ACC112 (cell line): ENCODE results near the gene SPG21.

Experiments
- H2AFZ ChIP-seq: fragments of 200-600 bp; sonication (generic); one replicate; pipeline ENCODE4 v1.6.0; 2017; ENCODE audit warnings: antibody characterized with exemption, low read length; ENCODE audit not compliant: unreplicated experiment
- H3K27ac ChIP-seq: fragments of 200-600 bp; sonication (generic); 2 replicates; pipeline ENCODE4 v1.5.1; 2014; ENCODE audit warnings: low read depth, mild to moderate bottlenecking, antibody characterized with exemption, low read length, moderate library complexity
- H3K27me3 ChIP-seq: fragments of 200-600 bp; sonication (generic); 2 replicates; pipeline ENCODE4 v1.6.1; 2014; ENCODE audit warnings: mild to moderate bottlenecking, antibody characterized with exemption, low read length, moderate library complexity, mixed read lengths; ENCODE audit not compliant: insufficient read depth
- H3K36me3 ChIP-seq: fragments of 200-600 bp; sonication (generic); 2 replicates; pipeline ENCODE4 v1.6.1; 2016; ENCODE audit warnings: mild to moderate bottlenecking, antibody characterized with exemption, low read length, moderate library complexity, mixed read lengths; ENCODE audit not compliant: insufficient read depth
- H3K4me1 ChIP-seq: fragments of 200-600 bp; sonication (generic); one replicate; pipeline ENCODE4 v1.6.1; 2016; ENCODE audit warnings: low read length, mixed read lengths; ENCODE audit not compliant: insufficient read depth, unreplicated experiment, control insufficient read depth
- H3K4me3 ChIP-seq: fragments of 200-600 bp; sonication (generic); 2 replicates; pipeline ENCODE4 v1.5.1; 2014; ENCODE audit warnings: mild to moderate bottlenecking, low read depth, low read length
- H3K79me2 ChIP-seq: fragments of 200-600 bp; sonication (generic); one replicate; pipeline ENCODE4 v1.6.0; 2016; ENCODE audit warnings: low read length; ENCODE audit not compliant: control insufficient read depth, unreplicated experiment, insufficient read depth

SPG21 gene

DNA sequence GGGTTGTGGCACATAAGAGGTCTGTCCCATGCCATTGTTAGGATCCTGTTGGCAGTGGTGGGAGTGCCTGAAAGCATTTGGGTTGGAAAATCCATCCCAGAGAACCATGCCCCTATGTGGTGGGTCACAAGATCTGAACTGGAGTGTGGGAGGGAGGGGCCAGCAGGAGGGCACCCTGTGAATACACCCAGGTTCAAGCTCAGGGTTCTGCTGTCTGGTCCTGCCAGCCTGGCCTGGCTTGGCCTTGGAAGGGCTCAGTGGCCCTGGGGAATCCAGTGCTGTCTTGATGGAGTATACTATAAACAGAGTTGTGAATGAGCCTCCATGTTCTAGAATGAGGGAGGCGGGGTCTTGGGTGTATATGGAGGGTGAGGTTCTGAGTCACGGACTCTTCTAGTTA is 66.2 kb downstream of the SPG21 start:
- Histone ChIP-seq H3K36me3 (no peaks in the 10 kb centered on the region), H3K27ac (no peak overlapping the region), H2AFZ (no peak overlapping the region), H3K4me3 (no peak overlapping the region), H3K27me3 (no peaks in the 10 kb centered on the region), H3K4me1 (peaks cover 12% of the 10 kb centered on the region), H3K79me2 (no peaks in the 10 kb centered on the region)

DNA sequence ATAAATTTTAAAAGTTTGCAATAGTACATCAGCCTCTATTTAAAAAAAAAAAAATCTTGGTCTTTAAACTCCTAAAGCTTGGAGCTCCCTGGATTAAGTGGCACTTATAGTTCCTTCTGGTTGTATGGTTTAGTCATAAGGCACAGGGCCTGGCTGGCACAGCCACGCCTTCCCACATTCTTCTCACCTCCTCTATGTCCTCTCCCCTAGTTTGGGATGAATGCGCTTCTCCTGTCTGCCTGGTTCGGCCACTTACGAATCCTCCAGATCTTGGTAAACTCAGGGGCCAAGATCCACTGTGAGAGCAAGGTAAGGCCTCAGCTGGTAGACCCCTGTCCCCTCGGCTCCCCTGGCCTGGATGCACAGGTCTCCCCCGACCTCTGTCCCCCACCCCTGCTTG is 68.0 kb downstream of the SPG21 start:
- Histone ChIP-seq H3K36me3 (no peaks in the 10 kb centered on the region), H3K27me3 (no peaks in the 10 kb centered on the region), H2AFZ (no peak overlapping the region), H3K4me3 (no peak overlapping the region), H3K27ac (no peak overlapping the region), H3K4me1 (peaks cover 12% of the 10 kb centered on the region), H3K79me2 (no peaks in the 10 kb centered on the region)

DNA sequence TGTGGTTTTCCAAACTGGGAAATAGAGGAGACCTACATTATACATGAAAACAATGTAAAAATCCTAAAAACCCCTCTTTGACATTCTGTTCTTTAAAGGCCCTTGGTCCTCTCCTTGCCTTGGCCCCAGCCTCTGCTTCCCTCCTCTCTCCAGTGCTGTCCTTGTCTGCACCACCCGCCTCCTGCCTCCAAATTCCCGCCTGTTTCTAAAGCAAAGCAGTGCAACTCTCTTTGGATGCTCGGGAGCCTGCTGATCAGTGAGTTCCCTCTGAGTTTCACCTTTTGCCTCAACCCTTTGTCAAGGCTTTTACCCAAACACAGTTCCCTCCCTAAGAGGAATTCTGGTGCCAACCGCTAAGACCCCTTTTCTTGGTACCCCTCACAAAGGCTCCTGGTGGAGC is 70.0 kb downstream of the SPG21 start:
- H3K4me3 ChIP-seq: no peak overlapping the region
- H3K79me2 ChIP-seq: no peaks in the 10 kb centered on the region
- no peaks in the 10 kb centered on the region for H3K36me3 ChIP-seq
- no peak overlapping the region for H2AFZ ChIP-seq
- no peaks in the 10 kb centered on the region for H3K27me3 ChIP-seq
- peaks cover 12% of the 10 kb centered on the region for H3K4me1 ChIP-seq
- H3K27ac ChIP-seq: no peak overlapping the region

DNA sequence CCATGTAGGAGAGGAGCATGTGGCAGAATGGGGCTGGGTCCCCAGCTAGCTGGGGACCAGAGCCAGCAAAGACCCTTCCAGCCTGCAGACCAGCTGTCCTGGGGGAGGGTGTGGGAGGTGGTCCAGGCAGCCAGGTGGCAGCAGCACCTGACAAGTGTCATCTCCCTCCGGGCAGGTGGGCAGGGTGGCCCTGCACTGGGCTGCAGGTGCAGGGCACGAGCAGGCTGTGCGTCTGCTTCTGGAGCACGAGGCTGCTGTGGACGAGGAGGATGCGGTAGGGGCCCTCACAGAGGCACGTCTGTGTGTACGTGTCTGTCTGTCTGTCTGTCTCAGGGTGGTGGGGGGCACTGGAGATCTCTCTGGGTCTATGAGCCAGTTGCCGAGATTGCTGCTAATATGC is 72.5 kb downstream of the SPG21 start:
- Histone ChIP-seq H3K4me3 (no peak overlapping the region), H3K27ac (no peak overlapping the region), H3K36me3 (no peaks in the 10 kb centered on the region), H3K79me2 (no peaks in the 10 kb centered on the region), H3K27me3 (no peaks in the 10 kb centered on the region), H3K4me1 (peaks cover 5% of the 10 kb centered on the region), H2AFZ (no peak overlapping the region)

DNA sequence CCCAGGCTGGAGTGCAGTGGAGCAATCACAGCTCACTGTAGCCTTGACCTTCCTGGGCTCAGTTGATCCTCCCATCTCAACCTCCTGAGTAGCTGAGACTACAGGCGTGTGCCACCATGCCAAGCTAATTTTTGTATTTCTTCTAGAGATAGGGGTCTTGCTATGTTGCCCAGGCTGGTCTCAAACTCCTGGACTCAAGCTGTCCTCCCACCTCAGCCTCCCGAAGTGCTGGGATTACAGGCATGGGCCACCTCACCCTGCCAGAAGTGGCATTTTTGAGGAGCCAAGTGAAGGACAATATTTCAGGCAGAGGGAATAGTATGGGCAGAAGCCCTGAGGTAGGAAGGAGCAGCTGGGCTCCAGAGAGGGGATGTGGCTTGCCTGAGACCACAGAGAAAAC is 73.3 kb downstream of the SPG21 start:
- Histone ChIP-seq H3K27me3 (no peaks in the 10 kb centered on the region), H2AFZ (no peak overlapping the region), H3K4me1 (no peaks in the 10 kb centered on the region), H3K36me3 (no peaks in the 10 kb centered on the region), H3K27ac (no peak overlapping the region), H3K4me3 (no peak overlapping the region), H3K79me2 (no peaks in the 10 kb centered on the region)

DNA sequence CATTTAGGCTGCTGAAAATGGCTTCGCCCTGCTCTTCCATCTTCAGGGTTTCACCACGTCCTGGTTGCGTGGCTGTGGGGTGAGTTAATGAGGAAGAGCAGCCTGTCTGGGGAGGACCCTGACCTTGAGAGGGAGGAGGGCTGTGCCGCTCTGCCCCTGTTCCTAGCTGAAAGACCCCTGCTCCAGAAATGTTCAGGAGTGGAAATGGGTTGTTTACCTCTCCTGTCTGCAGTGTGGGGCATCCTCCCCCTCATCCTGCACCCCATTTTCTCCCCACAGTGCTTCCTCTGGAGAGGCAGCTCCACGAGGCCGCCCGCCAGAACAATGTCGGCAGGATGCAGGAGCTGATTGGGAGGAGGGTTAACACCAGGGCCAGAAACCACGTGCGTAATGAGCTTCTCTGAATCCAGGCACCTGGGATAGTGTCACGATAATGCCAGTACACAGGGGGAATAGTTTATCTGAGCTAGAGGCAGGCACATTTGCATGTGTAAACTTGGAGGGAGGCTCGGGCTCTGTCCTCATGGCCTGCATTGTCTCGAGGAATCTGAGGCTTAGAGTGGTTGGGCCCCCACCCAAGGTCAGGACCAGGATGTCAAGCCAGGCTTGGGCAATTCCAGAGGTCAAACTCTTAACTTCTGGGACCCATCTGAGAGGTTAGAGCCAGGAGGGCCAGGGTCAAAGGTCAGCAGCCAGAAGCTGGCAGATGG is 74.0 kb downstream of the SPG21 start:
- H3K36me3 ChIP-seq: no peaks in the 10 kb centered on the region
- H3K79me2 ChIP-seq: no peaks in the 10 kb centered on the region
- no peak overlapping the region for H2AFZ ChIP-seq

More for the DNA sequence above, 74.0 kb downstream of the SPG21 start:
- H3K27ac ChIP-seq: no peak overlapping the region
- H3K4me3 ChIP-seq: no peak overlapping the region
- no peaks in the 10 kb centered on the region for H3K4me1 ChIP-seq
- H3K27me3 ChIP-seq: no peaks in the 10 kb centered on the region
